DND-41 (cell line): ENCODE measurements around the gene EVI5L.

Experiments used
- ATAC-seq: fragments of 200-7000 bp; cut with Tn5 transposase; 3 replicates; pipeline ENCODE4 v1.9.1; 2021; ENCODE audit warnings: low read depth; ENCODE audit not compliant: insufficient read depth
- DNase-seq: peaks from one replicate; pipeline ENCODE4 v3.0.0-alpha.2; 2020
- H2AFZ ChIP-seq: 2 replicates; pipeline ENCODE4 v1.6.0; 2012; ENCODE audit warnings: low read depth, low read length
- H3K27ac ChIP-seq: 2 replicates; pipeline ENCODE4 v1.5.1; 2012; ENCODE audit warnings: low read length, inconsistent platforms
- H3K27me3 ChIP-seq: fragments of 200-600 bp; sonication (generic); 2 replicates; pipeline ENCODE4 v1.6.0; 2012; ENCODE audit warnings: low read length, mild to moderate bottlenecking, inconsistent platforms; ENCODE audit not compliant: insufficient read depth, poor library complexity
- H3K36me3 ChIP-seq: 2 replicates; pipeline ENCODE4 v1.5.1; 2012; ENCODE audit warnings: low read length, inconsistent platforms; ENCODE audit not compliant: insufficient read depth
- H3K4me1 ChIP-seq: 2 replicates; pipeline ENCODE4 v1.5.1; 2012; ENCODE audit warnings: mild to moderate bottlenecking, low read length; ENCODE audit not compliant: insufficient read depth
- H3K4me2 ChIP-seq: 2 replicates; pipeline ENCODE4 v1.6.0; 2012; ENCODE audit warnings: mild to moderate bottlenecking, moderate library complexity, low read length, inconsistent platforms; ENCODE audit not compliant: insufficient read depth
- H3K4me3 ChIP-seq, 2 experiments: fragments of 200-600 bp in 1 of 2; shearing (Covaris generic) in 1 of 2; 2 replicates each; pipeline ENCODE4 v1.5.1; 2012 to 2016; ENCODE audit warnings: inconsistent platforms in 2 of 2, low read length in 2 of 2, mild to moderate bottlenecking in 2 of 2, low read depth in 1 of 2, moderate library complexity in 1 of 2
- H3K79me2 ChIP-seq: 2 replicates; pipeline ENCODE4 v1.6.0; 2012; ENCODE audit warnings: low read length, inconsistent platforms; ENCODE audit not compliant: insufficient read depth
- H3K9ac ChIP-seq: 2 replicates; pipeline ENCODE4 v1.6.0; 2012; ENCODE audit warnings: low read depth, mild to moderate bottlenecking, inconsistent platforms, low read length, moderate library complexity
- H3K9me3 ChIP-seq: 2 replicates; pipeline ENCODE4 v1.5.1; 2012; ENCODE audit warnings: low read length, moderate library complexity, mild to moderate bottlenecking, inconsistent platforms; ENCODE audit not compliant: insufficient read depth, severe bottlenecking
- H4K20me1 ChIP-seq: 2 replicates; pipeline ENCODE4 v1.6.0; 2012; ENCODE audit warnings: low read length; ENCODE audit not compliant: insufficient read depth
- CTCF ChIP-seq: IDR thresholded peaks from 2 replicates; pipeline ENCODE4 v1.5.1; 2012; ENCODE audit warnings: borderline replicate concordance, low read length, moderate library complexity, mild to moderate bottlenecking; ENCODE audit not compliant: poor library complexity, severe bottlenecking; ENCODE audit errors: extremely low read depth
- EZH2 ChIP-seq: IDR thresholded peaks from 3 replicates; pipeline ENCODE4 v1.6.1; 2012; ENCODE audit warnings: borderline replicate concordance, low read depth, mild to moderate bottlenecking, moderate library complexity, low read length, inconsistent platforms; ENCODE audit not compliant: severe bottlenecking

EVI5L gene

GRCh38 chr19:7871437-7872305 is 41.7 kb downstream of the EVI5L start:
- H3K27ac ChIP-seq, result no peak overlapping the region
- no peaks in the 10 kb centered on the region for H3K27me3 ChIP-seq
- no peaks in the 10 kb centered on the region for H3K36me3 ChIP-seq
- DNase-seq (peak; percentile 65), ATAC-seq (no peak)
- 0 out of 2 replicates have a peak, but pooled peaks cover 9% of the 10 kb centered on the region for H4K20me1 ChIP-seq
- H3K9ac ChIP-seq, result no peak overlapping the region
- TF ChIP-seq CTCF (no peak), EZH2 (no peak)
- no peaks in the 10 kb centered on the region for H3K79me2 ChIP-seq
- H3K4me2 ChIP-seq, result no peak overlapping the region
- H3K4me3 ChIP-seq, result no peak overlapping the region
- H3K9me3 ChIP-seq, result no peaks in the 10 kb centered on the region
- peaks cover 36% of the 10 kb centered on the region for H3K4me1 ChIP-seq
- H2AFZ ChIP-seq, result no peak overlapping the region

GRCh38 chr19:7872306-7873204 is 42.5 kb downstream of the EVI5L start:
- Histone ChIP-seq H3K4me3 (no peak overlapping the region), H3K27ac (no peak overlapping the region), H3K79me2 (no peaks in the 10 kb centered on the region), H3K36me3 (no peaks in the 10 kb centered on the region), H3K9ac (no peak overlapping the region), H3K4me1 (peaks cover 36% of the 10 kb centered on the region), H2AFZ (no peak overlapping the region), H3K27me3 (no peaks in the 10 kb centered on the region), H4K20me1 (0 out of 2 replicates have a peak, but pooled peaks cover 9% of the 10 kb centered on the region), H3K9me3 (no peaks in the 10 kb centered on the region), H3K4me2 (no peak overlapping the region)
- ATAC-seq, result no peak
- no peak for DNase-seq
- TF ChIP-seq EZH2, result no peak

- H3K27me3 ChIP-seq, result no peaks in the 10 kb centered on the region
- no peaks in the 10 kb centered on the region for H3K79me2 ChIP-seq
- H3K9ac ChIP-seq, result peak overlapping the region; percentile 60
- H3K4me3 ChIP-seq, result peak overlapping the region in 1 of 2 experiments; percentile 57; a peak in 2 of 4 replicates
- no peaks in the 10 kb centered on the region for H3K36me3 ChIP-seq
- H3K9me3 ChIP-seq, result no peaks in the 10 kb centered on the region
- TF ChIP-seq EZH2, result no peak
- no peak for TF ChIP-seq CTCF
- H3K4me2 ChIP-seq, result peak overlapping the region; percentile 66
- peaks cover 32% of the 10 kb centered on the region for H3K4me1 ChIP-seq
- H3K27ac ChIP-seq, result 0 out of 2 replicates have a peak overlapping the region, but pooled peaks have one; percentile 44
- 0 out of 2 replicates have a peak, but pooled peaks cover 9% of the 10 kb centered on the region for H4K20me1 ChIP-seq
- DNase-seq (no peak), ATAC-seq (no peak)
- H2AFZ ChIP-seq, result peak overlapping the region; percentile 76
These were observed 43.5 kb downstream of the EVI5L start for GRCh38 chr19:7873304-7874075.
